OCI-LY7 (cell line): ENCODE data around the gene ZSCAN31. TPM values are rescaled to one million over a fixed set of nuclear protein-coding genes. Genes with fewer than 3 reads are reported as not detected.
"Not testable (repeated sequence)": the region's sequence is repeated elsewhere in the genome, so short reads cannot be mapped to it uniquely, and the experiment has no call there.

Experiments
- BruUV-seq: library from RNA; stranded (reverse); fragments of 400-500 nt; replicated peaks from 2 replicates; lab custom pipeline; 2021; lab: Mats Ljungman, UMichigan
- CTCF ChIA-PET: fragments of 300-600 bp; sonication (Branson Sonifier 250); formaldehyde crosslinking; loops from one replicate; lab custom pipeline; 2022; ENCODE audit warnings: antibody characterized with exemption; ENCODE audit not compliant: unreplicated experiment; lab: Charles Lee
- POLR2A ChIA-PET: fragments of 300-600 bp; sonication (Branson Sonifier 250); formaldehyde crosslinking; loops from one replicate; lab custom pipeline; 2022; ENCODE audit warnings: antibody characterized with exemption; lab: Charles Lee
- DNase-seq: peaks from one replicate; pipeline ENCODE4 v3.0.0-alpha.2; 2015; ENCODE audit warnings: low spot score
- H2AFZ ChIP-seq: fragments of 200-600 bp; sonication (generic), shearing (Covaris generic); 2 replicates; pipeline ENCODE4 v1.6.1; 2014; ENCODE audit warnings: mild to moderate bottlenecking, antibody characterized with exemption, low read length, moderate library complexity
- H3K27ac ChIP-seq: fragments of 200-600 bp; sonication (generic); 2 replicates; pipeline ENCODE4 v1.5.1; 2014; ENCODE audit warnings: mixed run types, low read depth, mild to moderate bottlenecking, moderate library complexity, low read length, inconsistent platforms; ENCODE audit not compliant: poor library complexity, severe bottlenecking
- H3K36me3 ChIP-seq: fragments of 200-600 bp; sonication (generic); 2 replicates; pipeline ENCODE4 v1.6.1; 2014; ENCODE audit warnings: mild to moderate bottlenecking, antibody characterized with exemption, low read length, moderate library complexity, mixed read lengths; ENCODE audit not compliant: insufficient read depth
- H3K4me1 ChIP-seq: fragments of 200-600 bp; sonication (generic); 2 replicates; pipeline ENCODE4 v1.5.1; 2014; ENCODE audit warnings: mild to moderate bottlenecking, low read length; ENCODE audit not compliant: insufficient read depth, poor library complexity, severe bottlenecking
- H3K4me2 ChIP-seq: fragments of 200-600 bp; sonication (generic); 2 replicates; pipeline ENCODE4 v1.6.1; 2014; ENCODE audit warnings: mild to moderate bottlenecking, low read length
- H3K4me3 ChIP-seq: fragments of 200-600 bp; sonication (generic); 2 replicates; pipeline ENCODE4 v1.5.1; 2014; ENCODE audit warnings: mild to moderate bottlenecking, low read depth, low read length; ENCODE audit not compliant: poor library complexity, severe bottlenecking
- H3K79me2 ChIP-seq: fragments of 200-600 bp; sonication (generic); 2 replicates; pipeline ENCODE4 v1.6.1; 2016; ENCODE audit warnings: low read depth, mild to moderate bottlenecking, low read length, moderate library complexity, mixed read lengths; ENCODE audit not compliant: insufficient read depth
- H3K9me2 ChIP-seq: fragments of 200-600 bp; sonication (generic); 2 replicates; pipeline ENCODE4 v1.6.1; 2016; ENCODE audit warnings: mild to moderate bottlenecking, low read length, mixed read lengths; ENCODE audit not compliant: insufficient read depth
- H3K9me3 ChIP-seq: fragments of 200-600 bp; sonication (generic); 2 replicates; pipeline ENCODE4 v1.6.1; 2014; ENCODE audit warnings: mild to moderate bottlenecking, mixed run types, low read length, mixed read lengths
- H4K20me1 ChIP-seq: fragments of 200-600 bp; sonication (generic); 2 replicates; pipeline ENCODE4 v1.6.1; 2014; ENCODE audit warnings: mild to moderate bottlenecking, antibody characterized with exemption, low read length, moderate library complexity, mixed read lengths; ENCODE audit not compliant: insufficient read depth
- CTCF ChIP-seq: fragments of 200-600 bp; sonication (generic); conservative IDR thresholded peaks from 2 replicates; pipeline ENCODE4 v1.5.1; 2014; ENCODE audit warnings: mild to moderate bottlenecking, antibody characterized with exemption, low read length, moderate library complexity, mixed read lengths
- EZH2phosphoT487 ChIP-seq: fragments of 200-600 bp; sonication (generic); IDR thresholded peaks from 2 replicates; pipeline ENCODE4 v1.6.1; 2018; ENCODE audit warnings: low read depth, borderline replicate concordance, mild to moderate bottlenecking, mixed run types, antibody characterized with exemption, low read length, moderate library complexity, mixed read lengths
- intact Hi-C: fragments of 100-400 bp; cut with micrococcal nuclease; formaldehyde crosslinking; loops from one replicate; pipeline ENCODE4 v1.10.0; 2022; ENCODE audit not compliant: unreplicated experiment
- total RNA-seq, 2 experiments: library from RNA; depleted of rRNA in 1 of 2; stranded (reverse); fragments of >200 nt in 1 of 2; shearing (Covaris generic) in 1 of 2; gene quantifications; 2 replicates each; pipeline ENCODE4 v1.2.3, GENCODE V29; 2014 to 2022

ZSCAN31 gene
- total RNA-seq, 2 experiments from 2014 or later: not detected

GRCh38 chr6:28312939-28313338 is 23.0 kb downstream of the ZSCAN31 start:
- no peak overlapping the region for H3K4me2 ChIP-seq
- no peaks in the 10 kb centered on the region for H4K20me1 ChIP-seq
- H3K79me2 ChIP-seq: no peaks in the 10 kb centered on the region
- no peaks in the 10 kb centered on the region for H3K9me3 ChIP-seq
- H3K4me1 ChIP-seq: no peaks in the 10 kb centered on the region
- no peak for DNase-seq
- H3K27ac ChIP-seq: no peak overlapping the region
- no peaks in the 10 kb centered on the region for H3K9me2 ChIP-seq
- no peak for TF ChIP-seq CTCF
- BruUV-seq: no TSS peak
- ChIA-PET CTCF (no interaction called here), POLR2A (no interaction called here)
- intact Hi-C loops: no loop called here
- H2AFZ ChIP-seq: no peak overlapping the region
- H3K36me3 ChIP-seq: no peaks in the 10 kb centered on the region
- no peak overlapping the region for H3K4me3 ChIP-seq

- H3K4me1 ChIP-seq: no peaks in the 10 kb centered on the region
- H3K36me3 ChIP-seq: no peaks in the 10 kb centered on the region
- no peak for TF ChIP-seq CTCF
- TF ChIP-seq EZH2phosphoT487: no peak
- no peaks in the 10 kb centered on the region for H4K20me1 ChIP-seq
- H3K4me2 ChIP-seq: no peak overlapping the region
- intact Hi-C loops: no loop called here
- no peaks in the 10 kb centered on the region for H3K79me2 ChIP-seq
- DNase-seq: no peak
- no peak overlapping the region for H2AFZ ChIP-seq
- POLR2A ChIA-PET: no interaction called here
- no peak overlapping the region for H3K27ac ChIP-seq
- BruUV-seq: no TSS peak
- H3K9me2 ChIP-seq: no peaks in the 10 kb centered on the region
- no peak overlapping the region for H3K4me3 ChIP-seq
- CTCF ChIA-PET: no interaction called here
- H3K9me3 ChIP-seq: no peaks in the 10 kb centered on the region
Measured at GRCh38 chr6:28311139-28311823, 24.7 kb downstream of the ZSCAN31 start.

DNA sequence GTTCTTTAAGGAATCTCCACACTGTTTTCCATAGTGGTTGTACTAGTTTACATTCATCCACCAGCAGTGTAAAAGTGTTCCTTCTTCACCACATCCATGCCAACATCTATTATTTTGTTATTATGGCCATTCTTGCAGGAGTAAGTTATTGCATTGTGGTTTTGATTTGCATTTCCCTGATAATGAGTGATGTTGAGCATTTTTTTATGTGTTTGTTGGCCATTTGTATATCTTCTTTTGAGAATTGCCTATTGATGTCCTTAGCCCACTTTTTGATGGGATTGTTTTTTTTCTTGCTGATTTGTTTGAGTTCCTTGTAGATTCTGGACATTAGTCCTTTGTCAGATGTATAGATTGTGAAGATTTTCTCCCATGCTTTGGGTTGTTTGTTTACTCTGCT is 29.6 kb downstream of the ZSCAN31 start:
- CTCF ChIA-PET, intact Hi-C loops: not testable (repeated sequence)

More for the DNA sequence above, 29.6 kb downstream of the ZSCAN31 start:
- H3K9me3 ChIP-seq, H4K20me1 ChIP-seq, POLR2A ChIA-PET, DNase-seq, H3K4me3 ChIP-seq, H3K9me2 ChIP-seq, H3K79me2 ChIP-seq, H3K36me3 ChIP-seq, H2AFZ ChIP-seq, H3K4me2 ChIP-seq, BruUV-seq, H3K27ac ChIP-seq, H3K4me1 ChIP-seq: not testable (repeated sequence)
